Stimulated activated CD8-positive, alpha-beta memory T cell treated with anti-CD3 and anti-CD28 coated beads, Interleukin-4, amount 100 ng/mL, for 1 hour (primary cell): Measurements from ENCODE around the gene RSBN1.
"Not testable (repeated sequence)": the region's sequence is repeated elsewhere in the genome, so short reads cannot be mapped to it uniquely, and the experiment has no call there.

Experiments used
- DNase-seq, 2 donors: peaks; one replicate each; pipeline ENCODE4 v3.0.0-alpha.2; 2020; ENCODE audit warnings: low read depth in 2 of 2, low spot score in 1 of 2

Gene RSBN1

GRCh38 chr1:113811888-113812660 is at the start of gene RSBN1:
RSBN1 (minus strand) TSS chr1:113812476; CDS start chr1:113812412, 64 bp downstream.
- DNase-seq: peak; percentile 92 to 97

- no peak for DNase-seq
These were observed 49.4 kb upstream of the RSBN1 start for GRCh38 chr1:113861641-113862040.

GRCh38 chr1:113860891-113861290 is 48.6 kb upstream of the RSBN1 start:
- no peak for DNase-seq

- DNase-seq: no peak
These were observed 47.4 kb upstream of the RSBN1 start for GRCh38 chr1:113859478-113860175.

GRCh38 chr1:113858982-113859381 is 46.7 kb upstream of the RSBN1 start:
- no peak for DNase-seq

- DNase-seq: no peak
These were observed 46.1 kb upstream of the RSBN1 start for GRCh38 chr1:113858418-113858817.

GRCh38 chr1:113857776-113858175 is 45.5 kb upstream of the RSBN1 start:
- DNase-seq: no peak

GRCh38 chr1:113856401-113856790 is 44.1 kb upstream of the RSBN1 start:
- DNase-seq: no peak

- DNase-seq: no peak
These were observed 43.5 kb upstream of the RSBN1 start for GRCh38 chr1:113855630-113856400.

GRCh38 chr1:113854234-113854633 is 42.0 kb upstream of the RSBN1 start:
- DNase-seq: no peak

- not testable (repeated sequence) for DNase-seq
These were observed 40.4 kb upstream of the RSBN1 start for GRCh38 chr1:113852694-113853093.

- no peak for DNase-seq
These were observed 38.0 kb upstream of the RSBN1 start for GRCh38 chr1:113850127-113850796.

GRCh38 chr1:113849072-113849471 is 36.8 kb upstream of the RSBN1 start:
- no peak for DNase-seq

GRCh38 chr1:113846391-113847035 is 34.2 kb upstream of the RSBN1 start:
- DNase-seq: no peak

GRCh38 chr1:113836534-113836933 is 24.3 kb upstream of the RSBN1 start:
- no peak for DNase-seq

GRCh38 chr1:113835686-113836290 is 23.5 kb upstream of the RSBN1 start:
- no peak for DNase-seq

GRCh38 chr1:113834716-113835115 is 22.4 kb upstream of the RSBN1 start:
- DNase-seq: no peak

GRCh38 chr1:113830039-113830438 is 17.8 kb upstream of the RSBN1 start:
- no peak for DNase-seq

- no peak for DNase-seq
These were observed 9.6 kb upstream of the RSBN1 start for GRCh38 chr1:113821916-113822315.

- no peak for DNase-seq
These were observed 6.3 kb upstream of the RSBN1 start for GRCh38 chr1:113818578-113818977.
